GM19324 (cell line): ENCODE measurements around the gene TMIE.

Experiments used
- ATAC-seq: cut with Tn5 transposase; IDR thresholded peaks from one replicate; pipeline ENCODE4 v1.9.1; 2021; ENCODE audit warnings: mild to moderate bottlenecking, moderate library complexity; ENCODE audit not compliant: unreplicated experiment, low FRiP score

TMIE gene, protein sequence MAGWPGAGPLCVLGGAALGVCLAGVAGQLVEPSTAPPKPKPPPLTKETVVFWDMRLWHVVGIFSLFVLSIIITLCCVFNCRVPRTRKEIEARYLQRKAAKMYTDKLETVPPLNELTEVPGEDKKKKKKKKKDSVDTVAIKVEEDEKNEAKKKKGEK

DNA sequence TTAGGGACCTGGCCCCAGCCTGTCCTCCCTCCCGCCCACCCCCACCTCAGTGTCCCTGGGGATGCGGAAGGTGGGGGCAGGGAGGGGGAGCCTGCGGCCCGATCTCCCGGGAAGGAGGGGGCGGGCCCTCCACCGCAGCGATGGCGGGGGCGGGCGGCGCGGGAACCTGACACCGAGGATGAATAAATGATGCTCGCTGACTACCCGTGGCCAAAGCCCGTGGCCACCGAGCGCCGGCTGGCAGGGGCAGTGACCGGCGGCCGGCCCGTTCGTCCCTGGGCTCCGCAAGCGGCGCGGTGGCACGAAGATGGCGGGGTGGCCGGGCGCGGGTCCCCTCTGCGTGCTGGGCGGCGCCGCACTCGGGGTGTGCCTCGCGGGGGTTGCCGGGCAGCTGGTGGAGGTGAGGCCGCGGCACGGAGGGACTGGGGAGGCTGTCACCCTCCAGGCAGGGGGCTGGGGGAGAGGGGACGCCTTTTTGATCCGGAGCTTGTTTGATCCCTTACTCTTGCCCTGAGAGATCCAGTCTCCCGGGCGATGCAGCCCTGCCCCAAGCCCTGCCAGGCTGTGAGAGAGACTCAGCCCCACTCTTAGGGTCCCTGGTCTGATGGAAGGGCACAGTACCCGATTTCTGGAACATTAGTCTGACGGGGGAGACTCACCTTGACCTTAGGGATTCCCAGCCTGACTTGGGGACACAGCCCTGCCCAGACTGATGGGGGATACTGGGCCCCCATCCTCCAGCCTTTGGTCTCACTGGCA is at the start of gene TMIE:
TSS of gene TMIE (plus strand) at position 212 of the 759 bp plus-strand sequence. CDS start at position 308, 96 bp downstream.
- no peak for ATAC-seq

DNA sequence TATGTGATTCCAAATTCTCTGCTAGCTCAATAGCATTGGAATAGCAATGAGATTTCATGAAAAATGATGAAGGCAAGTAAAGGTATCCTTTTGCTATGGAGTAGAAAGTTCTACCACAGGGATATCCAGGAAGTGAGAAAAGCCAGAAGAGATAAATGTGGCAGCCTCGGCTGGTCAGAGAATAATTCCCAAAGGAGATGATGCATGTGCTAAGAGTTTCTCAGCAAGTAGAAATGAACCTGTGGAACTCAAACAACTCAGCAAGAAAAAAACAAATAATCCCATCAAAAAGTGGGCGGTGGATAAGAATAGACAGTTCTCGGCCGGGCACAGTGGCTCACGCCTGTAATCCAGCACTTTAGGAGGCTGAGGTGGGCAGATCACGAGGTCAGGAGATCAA is 45.9 kb upstream of the TMIE start:
- ATAC-seq: no peak

DNA sequence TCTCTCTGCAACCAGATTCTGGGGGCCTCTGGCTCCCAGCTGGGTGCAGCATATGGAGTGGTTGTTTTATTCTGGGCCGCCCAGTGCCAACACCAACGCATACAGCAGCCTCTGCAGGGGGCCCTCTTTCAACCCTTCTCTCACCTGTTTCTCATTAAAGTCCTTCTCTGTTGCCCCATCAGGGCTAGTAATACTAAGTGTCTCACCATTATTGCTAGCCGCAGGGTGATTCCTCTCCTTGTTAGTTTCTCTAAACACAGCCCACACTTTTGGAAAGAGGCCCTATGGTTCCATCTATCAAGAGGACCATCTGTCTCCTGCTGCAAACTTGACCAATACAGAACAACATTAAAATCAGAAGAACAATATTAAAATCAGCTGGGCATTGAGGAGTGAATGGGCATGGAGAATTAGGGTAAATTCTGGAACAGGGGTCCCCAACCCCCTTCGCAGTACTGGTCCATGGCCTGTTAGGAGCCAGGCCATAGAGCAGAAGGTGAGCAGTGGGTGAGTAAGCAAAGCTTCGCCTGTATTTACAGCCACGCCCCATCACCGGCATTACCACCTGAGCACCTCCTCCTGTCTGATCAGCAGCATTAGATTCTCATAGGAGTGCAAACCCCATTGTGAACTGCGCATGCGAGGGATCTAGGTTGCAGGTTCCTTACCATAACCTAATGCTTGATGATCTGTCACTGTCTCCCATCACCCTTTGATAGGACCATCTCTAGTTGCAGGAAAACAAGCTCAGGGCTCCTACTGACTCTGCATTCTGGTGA is 44.2 kb upstream of the TMIE start:
- no peak for ATAC-seq

DNA sequence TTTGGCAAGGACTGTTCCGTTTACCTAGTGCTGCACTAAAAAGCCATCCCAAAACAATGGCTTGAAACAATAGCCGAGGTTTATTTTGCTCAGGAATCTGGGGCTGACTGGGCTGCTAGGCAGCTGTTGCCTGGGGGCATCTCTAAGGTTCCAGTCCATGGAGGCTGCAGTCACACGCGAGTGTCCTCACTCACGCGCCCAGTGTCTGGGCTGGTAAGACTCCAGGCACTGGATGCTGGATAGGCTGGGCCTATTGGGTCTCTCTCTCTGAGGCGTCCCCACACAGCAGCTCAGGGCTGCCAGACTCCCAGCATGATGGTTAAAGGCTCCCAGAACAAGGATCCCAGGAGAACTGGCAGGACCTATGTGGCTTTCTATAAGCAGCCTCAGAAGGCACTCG is 41.9 kb upstream of the TMIE start:
- ATAC-seq: no peak

- ATAC-seq: no peak
Observed at GRCh38 chr3:46660003-46660402, 41.2 kb upstream of the TMIE start.

- ATAC-seq: no peak
Observed at GRCh38 chr3:46660543-46661523, 40.4 kb upstream of the TMIE start.

GRCh38 chr3:46661776-46662766 is 39.1 kb upstream of the TMIE start:
- ATAC-seq: no peak

GRCh38 chr3:46662771-46663551 is 38.2 kb upstream of the TMIE start:
- no peak for ATAC-seq

- ATAC-seq: no peak
Observed at GRCh38 chr3:46663591-46664135, 37.5 kb upstream of the TMIE start.

GRCh38 chr3:46664188-46664970 is 36.8 kb upstream of the TMIE start:
- ATAC-seq: no peak

GRCh38 chr3:46664971-46665762 is 36.0 kb upstream of the TMIE start:
- no peak for ATAC-seq

DNA sequence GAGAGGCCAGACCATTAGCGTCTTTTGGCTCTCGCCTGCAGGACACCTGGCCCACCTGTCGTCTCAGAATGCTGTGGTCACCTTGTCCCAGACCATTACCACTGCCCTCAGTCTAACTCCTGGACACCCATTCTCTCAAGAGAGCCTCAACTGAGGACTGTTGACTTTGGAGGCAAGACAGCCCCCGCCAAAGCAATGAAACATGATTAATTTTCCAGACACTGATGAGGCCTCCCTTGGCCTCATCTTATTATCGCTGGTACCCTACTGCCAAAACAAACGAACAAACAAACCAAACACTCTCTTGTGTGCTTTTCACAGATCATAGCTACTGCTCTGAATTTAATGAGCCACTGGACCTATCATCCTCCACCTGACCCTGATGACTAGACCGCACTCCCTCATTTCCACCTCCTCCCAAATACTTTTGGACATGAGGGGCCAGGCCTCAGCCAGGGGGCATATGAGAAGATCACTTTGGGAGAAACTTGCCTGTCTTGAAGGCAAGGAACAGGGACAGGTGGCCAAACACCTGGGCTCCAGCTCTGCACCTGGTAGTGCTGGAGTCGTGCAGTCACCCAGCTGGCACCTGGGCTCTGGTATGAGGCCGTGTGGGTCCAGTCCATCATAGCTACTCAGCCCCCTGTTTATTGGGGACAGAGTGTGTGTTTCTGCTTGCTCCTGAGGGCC is 35.3 kb upstream of the TMIE start:
- no peak for ATAC-seq

DNA sequence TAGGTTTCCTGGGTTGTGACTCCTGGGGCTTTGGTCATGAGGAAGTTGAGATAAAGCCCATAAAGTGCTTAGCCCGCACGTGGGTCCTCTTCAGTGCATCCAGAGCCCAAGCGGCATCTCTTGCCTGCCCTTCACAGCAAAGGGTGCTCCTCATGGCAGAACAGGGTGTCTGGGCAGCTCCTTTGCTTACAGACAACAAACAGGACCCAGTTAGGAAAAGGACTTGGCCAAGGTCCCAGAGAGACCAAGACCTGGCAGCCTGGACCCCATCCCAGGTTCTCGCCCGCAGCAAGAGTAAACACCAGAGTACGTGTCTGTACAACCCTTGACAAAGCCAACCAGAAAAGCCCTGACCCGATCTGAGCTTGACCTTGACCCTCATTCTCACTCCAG is 34.7 kb upstream of the TMIE start:
- no peak for ATAC-seq

GRCh38 chr3:46667061-46667621 is 34.1 kb upstream of the TMIE start:
- no peak for ATAC-seq

DNA sequence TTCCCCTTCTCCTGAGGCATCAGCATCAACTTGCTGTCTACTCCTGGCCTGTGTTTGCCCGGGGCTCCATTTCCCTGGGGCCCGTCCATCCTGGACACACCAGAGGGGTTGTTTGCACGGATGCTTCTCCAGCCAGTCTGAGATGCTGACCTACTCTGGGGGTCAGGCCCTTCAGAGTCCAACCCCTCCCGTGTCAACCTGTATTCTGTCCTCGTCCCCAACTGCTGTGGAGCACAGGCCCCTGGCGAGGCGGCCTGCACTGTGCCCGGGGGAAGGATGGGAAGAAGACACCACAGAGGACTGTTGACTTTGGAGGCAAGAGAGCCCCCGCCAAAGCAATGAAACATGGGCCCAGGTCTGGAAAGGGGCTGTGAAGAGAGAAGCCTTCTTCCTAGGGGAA is 33.5 kb upstream of the TMIE start:
- no peak for ATAC-seq

DNA sequence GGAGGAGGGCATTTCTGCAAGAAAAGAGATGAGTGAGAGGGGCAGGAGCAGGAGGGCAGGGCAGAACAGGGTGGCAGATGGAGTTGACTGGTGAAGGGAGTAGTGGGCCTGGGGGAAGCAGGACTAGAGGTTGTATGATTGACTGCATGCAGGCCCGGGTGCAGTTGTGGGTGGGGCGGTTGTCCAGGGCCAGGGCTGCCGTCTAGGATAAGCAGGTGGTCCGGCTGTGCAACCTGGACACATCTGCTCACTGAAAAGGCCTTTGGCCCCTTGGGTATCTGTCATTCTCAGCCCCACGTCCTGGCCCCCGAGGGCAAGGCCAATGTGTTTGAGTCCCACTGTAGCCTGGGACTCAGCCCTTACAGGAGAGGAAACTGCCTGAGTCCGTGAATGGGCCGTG is 33.1 kb upstream of the TMIE start:
- no peak for ATAC-seq
